ENCODE data around the gene PARD3B.
A peak's percentile ranks its signal among the peaks of the same experiment; 100 is the strongest.
"Not testable (repeated sequence)": the region's sequence is repeated elsewhere in the genome, so short reads cannot be mapped to it uniquely, and the experiment has no call there.

The PARD3B gene

DNA sequence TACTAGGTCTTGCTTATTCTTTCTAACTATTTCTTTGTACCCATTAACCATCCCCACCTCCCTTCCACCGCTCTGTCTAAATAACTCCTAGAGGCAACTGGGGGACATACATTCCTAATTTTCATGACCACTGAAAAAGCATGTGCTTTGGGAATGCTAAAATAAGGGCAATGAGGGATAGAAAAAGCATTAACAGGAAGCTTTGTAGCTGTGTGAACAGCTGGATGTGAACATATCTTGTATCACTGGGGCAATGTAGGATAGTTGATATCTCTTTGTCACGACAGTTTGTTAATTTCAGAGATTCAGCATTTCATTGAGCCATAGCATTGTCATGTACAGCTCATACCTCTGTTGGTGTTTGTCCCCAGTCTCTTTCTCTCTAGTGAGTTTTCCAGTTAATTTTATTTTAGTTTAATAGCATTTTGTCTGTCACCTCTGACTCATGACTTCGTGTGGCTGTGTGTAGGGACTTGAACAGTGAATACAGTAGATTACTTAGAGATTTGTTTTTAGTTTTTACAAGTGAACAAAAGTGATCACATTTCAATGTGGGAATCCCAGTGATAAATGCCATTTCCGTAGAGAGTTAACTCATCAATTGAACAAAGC, 906.7 kb downstream of the PARD3B start:
- no peak for DNase-seq

DNA sequence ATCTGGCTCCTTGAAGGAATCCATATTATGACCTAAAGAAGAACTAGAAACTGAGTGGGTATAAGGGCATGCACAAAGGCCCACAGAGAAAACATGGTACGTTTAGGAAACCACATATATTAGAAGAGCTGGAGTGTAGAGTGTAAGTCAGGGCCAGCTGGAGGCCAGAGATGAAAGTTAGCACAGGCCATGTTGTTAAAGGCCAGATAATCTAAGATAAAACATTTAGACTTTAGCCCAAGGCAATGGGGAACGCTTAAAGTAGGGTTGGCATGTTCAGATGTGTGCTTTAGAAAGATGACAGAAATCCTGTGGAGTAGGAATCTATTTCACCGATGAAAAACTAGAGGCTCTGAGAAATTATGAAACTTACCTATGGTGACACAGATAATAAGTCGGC, 907.9 kb downstream of the PARD3B start:
- DNase-seq, result no peak

DNA sequence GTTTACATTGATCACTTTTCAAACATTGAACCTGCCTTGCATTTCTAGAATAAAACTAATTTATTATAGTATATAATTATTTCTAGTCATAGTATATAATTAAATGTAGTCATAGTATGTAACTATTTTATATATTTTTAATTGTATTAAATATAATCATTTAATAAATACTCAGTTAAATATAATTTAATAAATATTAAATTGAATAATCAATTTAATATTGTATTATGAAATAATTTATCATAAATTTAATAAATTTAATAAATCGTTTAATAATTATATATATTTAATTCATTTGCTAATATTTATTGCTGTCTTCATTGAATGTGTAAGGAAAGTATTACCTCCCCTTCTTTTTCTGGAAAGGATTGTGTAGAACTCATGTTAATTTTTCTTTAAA, 911.4 kb downstream of the PARD3B start:
- no peak for DNase-seq

DNA sequence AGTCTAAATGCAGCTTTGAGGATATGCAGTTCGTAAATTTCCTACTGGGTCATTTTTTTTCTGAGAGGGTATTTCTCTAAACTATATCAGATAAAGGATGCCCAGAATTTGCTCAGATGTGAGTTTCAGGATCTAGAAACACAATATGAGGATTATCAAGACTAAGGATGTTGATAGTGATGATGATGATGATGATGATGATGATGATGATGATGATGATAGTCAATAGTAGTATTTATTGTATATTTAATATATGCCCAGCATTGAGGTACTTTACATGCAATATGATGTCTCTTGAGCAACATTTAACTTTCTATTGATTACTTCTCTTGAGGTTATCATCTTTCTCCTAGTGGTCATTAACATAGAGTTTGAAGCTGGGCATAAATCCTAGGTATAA, 914.9 kb downstream of the PARD3B start:
- DNase-seq, result no peak

DNA sequence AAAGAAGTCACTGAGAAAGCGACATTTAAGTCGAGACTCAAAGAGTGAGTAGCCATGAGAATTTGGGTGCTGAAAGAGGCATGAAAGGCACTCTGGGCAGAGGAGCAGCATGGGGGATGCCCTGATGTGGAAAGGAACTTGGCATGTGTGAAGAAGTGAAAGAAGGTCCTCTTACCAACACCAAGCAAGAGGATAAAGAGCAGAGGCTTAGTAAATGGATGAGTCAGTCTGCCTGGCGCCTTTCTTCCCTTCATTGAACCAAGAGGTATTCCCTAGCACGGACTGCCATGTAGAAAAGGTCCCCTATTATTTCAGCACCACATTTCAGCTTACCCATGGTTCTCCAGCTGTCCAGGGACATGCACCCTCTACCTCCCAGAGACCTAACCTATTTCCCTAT, 915.9 kb downstream of the PARD3B start:
- DNase-seq, result peak; percentile 17

DNA sequence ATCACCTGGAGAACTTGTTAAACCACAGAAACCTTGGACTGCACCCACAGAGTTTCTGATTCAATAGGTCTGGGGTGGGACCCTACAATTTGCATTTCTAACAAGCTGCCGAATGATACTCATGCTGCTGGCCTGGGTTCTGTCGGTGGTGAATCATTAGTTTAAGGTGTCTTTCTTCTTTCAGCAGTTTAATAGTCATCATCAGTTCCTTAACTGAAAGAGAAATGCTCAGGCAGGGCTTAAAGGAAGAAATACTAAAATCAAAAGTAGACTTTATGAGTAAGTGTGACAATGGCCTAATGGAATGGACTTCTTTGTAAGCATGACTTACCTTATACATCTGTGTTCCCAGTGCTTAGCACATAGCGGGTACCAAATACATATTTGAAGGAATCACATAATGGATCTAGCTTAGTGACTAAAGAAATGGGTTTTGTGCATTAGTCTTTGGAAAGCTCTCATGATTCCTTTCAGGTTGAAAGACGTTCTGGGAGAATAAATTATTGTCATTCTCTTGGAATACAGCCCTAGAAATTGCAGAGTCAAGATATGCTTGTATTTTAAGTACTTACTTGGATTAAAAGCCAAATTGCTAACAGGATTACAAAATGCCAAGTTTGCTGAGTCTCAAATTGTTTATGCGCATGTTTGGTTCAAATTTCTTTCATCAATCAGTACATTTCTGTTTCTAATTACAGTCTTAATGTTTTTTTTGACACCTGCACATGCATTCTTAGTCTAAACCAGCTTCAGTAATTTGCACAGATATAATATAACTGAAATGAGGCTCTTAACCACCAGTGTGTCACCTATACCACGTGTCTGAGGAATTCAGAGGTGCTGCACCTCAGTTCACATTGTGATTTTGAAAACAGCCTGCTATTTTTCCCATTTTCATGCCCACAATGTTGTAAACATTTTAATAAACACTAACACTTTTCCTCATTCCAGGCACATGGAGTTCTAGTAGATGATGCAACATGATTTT, 916.7 kb downstream of the PARD3B start:
- DNase-seq, result peak; percentile 70

DNA sequence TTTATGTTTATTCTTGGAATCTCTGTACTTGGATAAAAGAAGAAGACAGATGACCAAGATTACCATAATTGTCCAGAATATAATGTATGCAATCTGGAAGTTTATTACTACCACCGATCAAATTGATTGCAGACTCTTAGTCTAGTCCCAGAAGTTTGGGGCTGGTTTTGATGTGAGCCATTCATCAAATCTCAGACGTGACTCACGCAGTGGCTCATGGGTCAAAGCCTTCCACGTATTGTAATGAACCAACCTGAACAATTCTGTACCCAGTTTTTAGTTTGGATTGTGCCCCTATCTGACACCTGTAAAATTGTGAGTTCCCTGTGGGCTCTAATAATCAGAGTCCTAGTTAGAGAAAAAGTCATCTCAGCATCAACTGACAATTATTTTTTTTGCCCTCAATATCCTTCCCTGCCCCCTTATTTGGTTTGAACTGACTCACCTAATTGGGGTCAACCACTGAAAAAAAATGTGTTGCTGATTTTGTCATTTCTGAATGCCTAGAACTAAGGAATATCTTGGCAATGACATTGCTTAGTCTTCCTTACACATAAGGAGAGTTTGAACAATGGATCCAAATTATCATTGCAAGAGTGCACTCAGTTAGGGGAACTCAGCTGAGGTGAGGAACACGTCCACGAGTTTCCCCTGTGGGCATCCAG, 917.5 kb downstream of the PARD3B start:
- DNase-seq, result peak; percentile 20

DNA sequence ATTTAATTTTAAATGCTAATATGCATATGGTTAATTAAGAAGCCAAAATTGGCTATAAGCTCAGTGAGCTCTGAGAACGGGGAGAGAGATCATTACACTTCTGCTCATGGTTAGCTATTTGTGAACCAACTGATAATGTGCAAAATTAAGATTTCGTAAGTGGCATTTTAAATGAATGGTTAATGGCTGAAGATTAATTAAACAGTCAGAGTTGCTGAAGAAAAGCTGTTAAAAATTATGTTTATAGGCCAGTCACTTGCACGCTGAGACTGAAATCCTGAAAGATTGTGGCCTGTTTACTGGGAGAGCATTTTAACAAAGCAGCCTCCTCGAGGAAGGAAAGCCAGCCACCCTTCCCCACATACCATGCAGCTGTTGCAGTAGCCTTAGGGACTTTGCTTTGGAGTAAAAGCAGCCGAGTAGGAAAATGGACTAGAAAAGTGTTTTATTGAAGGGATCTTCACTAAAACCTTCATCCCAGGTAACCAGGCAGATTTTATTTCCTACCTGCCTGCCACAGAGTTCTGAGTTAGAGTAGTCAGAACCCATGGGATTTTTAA, 918.3 kb downstream of the PARD3B start:
- no peak for DNase-seq

DNA sequence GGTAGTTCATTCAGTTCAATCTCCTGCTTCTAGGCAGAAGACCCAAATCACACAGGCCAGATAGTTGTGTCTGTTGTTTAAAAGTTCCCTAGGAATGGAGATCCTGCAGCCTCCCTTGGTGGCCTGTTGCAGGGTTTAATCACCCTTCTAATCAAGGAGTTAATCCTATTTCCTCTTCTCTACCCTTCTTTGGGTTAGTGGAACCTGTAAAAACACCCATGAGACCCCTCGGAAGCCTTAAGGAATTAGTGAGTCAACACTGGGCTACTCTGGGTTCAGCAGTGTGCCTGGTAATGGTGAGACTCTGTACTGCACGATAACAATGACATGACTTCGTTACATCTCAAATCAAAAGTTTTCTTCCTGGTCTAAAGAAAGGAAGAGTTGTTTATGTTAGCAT, 919.4 kb downstream of the PARD3B start:
- no peak for DNase-seq

DNA sequence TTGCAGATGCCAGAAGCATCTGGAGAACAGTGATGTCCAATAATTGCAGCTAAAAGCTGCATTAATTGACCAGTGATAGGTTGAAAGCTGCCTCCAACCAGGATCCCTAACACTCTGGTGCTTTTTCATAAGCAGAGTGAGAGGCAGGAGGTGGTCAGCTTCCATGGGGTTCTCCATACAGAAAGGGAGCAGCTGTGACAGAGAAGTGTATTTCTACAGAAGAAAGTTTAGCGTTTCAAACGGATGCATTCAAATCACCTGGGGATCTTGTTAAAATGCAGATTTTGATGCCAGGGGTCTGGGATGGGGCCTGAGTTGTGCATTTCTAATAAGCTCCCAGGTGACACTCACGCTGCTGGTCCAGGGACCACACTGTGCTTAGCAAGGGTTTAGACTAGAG, 920.5 kb downstream of the PARD3B start:
- no peak for DNase-seq

DNA sequence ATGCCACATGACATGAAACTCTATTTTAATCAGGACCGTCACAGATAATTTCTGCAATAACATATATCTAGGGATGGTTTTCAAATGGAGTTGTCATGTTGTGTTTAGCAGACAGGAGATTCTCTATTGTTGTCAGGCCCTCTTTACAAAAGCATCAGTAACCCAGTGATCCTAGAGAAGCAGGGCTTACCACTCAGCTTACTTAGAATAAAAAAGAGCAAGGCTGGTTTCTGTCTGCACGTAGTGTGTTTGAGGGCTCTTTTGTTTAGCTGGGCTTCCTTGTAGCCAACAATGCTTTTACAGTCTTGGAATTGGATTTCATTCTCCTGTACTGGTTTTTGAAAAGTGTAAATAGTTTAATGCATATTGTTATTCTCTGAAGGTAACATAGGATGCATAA, 926.5 kb downstream of the PARD3B start:
- DNase-seq, result no peak

DNA sequence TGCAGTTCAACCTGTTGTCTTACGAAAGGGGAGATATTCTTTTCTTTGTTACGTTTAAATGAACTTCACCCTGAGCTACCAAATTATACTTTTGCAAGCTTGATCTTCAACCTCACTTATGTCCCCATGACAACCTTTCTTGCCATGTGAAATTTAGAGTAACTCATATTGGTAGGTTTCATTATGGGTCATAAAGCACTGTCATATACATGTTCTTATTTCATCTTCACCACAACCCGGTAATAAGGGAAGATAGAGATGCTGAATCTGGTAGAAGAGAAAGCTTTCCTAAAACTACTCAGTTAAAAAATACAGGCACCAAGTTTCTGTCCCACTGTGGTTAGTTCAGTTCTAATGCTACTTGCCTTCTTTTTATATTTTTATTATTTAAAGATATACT, 928.5 kb downstream of the PARD3B start:
- peak; percentile 71 for DNase-seq

DNA sequence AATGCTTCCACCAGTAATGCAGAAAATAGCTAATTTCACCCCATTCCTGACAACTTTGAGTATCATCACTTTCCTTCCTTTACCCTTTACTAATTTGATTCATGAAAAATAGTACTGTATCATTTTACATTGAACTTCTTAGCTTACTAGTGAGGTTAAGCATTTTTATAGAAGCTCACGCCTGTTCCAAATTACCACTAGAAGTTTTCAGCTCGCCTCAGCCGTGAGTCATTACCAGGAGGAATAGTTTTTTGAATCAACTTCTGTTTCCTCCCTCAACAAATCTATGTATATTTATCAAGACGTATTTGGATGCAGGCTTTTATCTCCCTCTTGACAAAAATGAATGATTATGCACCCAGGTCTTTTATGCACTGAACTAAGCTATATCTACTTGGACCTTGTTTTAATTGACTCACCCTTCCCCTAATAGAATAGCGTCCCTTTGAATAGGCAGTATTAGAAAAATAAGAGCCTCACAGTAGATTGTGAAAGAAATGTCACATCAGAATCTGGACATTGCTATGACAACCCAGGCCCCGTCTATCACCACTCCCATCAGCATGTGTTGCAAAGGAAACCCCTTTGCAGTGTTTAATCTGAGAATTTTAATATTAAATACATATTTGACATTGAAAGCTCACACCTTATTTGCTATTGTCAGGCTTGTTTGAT, 929.6 kb downstream of the PARD3B start:
- DNase-seq, result peak; percentile 44

DNA sequence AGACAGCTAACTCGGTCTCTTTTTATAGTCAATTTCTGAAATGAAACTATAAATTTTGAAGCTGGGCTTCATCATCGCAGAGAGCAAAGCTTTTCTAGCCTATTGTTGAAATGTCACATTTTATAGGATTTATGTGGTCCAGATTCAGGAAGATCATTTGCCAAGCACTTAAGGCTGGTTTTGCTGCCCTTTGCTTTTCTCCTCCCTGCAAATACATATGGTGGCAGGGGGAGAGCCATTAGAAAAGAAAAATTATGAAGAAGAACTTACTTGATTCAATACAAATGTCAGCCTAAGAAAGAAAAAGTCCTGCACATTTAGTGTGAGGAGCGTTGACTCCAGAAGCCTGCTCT, 930.1 kb downstream of the PARD3B start:
- no peak for DNase-seq

DNA sequence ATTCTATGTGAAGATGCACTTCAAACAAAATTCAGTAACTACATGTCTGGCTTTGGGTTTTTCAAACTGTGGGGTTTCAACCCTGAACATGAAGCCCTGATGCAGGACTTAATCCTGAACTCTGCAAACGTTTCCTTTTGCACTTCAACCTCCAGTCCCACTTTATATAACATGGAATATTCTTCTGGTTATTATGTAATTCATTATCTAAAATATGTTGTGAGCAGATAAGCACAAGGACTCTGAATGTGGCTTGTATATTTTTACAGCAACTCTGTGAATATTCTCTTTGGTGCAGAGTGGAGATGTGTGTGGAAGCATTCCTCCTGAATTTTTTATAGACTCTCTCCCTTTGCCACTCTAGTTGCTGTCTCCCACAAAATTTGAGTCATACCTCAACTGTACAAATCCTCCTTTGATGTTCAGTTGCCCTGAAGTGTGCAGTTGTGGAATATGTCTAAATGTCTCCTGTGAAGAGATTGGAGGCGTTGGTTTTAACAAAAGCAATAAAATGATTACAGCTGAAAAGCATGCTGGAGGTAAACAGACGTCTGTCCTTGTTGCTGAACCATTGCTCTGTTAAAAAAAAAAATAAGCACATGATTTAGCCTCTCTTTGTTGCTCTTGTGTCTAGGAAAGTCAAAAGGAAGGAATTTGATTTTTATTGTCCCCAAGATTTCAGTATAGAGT, 931.9 kb downstream of the PARD3B start:
- no peak for DNase-seq

DNA sequence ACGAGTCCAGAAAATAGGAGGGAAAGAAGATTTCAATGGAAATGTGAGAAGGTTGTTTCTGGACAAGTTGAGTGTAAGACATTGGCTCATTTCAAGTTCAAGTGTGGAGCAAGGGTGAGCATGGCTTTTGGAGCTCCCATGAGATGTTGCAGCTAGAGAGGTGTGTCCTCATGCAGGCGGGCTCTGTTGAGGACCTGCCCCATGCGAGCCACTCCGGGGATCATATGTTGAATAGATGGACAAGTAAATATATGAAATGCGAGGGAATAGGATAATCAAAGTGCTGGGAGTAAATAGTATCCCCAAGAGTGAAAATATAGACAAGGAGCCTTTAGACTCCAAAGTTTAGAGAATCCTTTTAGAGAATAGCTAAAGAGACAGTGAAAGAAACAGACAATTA, 936.6 kb downstream of the PARD3B start:
- DNase-seq, result no peak

DNA sequence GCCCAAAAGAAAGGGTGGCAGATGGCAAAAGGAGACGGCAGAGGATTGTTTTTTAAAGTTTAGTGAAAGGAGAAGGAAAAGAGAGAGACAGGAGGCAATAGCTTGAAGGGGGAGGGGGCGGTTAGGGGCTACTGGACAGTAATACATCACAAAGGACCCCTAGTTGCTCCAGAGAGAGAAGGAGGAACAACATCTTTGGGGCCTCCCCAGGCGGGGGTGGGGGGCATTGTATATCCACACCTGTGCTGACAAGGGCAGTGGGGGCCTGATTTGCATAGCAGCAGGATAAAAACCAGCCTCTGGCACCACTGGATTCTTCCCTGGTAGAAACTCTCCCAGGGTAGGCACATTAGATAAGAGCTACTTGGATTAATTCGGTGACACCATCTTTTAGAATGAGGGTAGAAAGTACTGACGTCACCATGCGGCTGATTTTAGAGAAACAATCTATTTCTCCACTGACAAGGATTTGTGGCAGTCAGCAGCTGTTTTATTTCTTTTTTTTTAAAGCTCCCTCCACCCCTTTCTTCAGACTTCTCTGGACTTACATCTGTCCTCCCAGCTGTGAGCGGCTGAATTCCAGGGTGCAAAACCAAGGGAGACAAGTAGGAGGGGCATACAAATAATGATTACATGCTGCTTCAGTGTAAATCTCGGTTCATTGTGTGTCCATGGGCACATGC, 937.3 kb downstream of the PARD3B start:
- DNase-seq, result no peak

DNA sequence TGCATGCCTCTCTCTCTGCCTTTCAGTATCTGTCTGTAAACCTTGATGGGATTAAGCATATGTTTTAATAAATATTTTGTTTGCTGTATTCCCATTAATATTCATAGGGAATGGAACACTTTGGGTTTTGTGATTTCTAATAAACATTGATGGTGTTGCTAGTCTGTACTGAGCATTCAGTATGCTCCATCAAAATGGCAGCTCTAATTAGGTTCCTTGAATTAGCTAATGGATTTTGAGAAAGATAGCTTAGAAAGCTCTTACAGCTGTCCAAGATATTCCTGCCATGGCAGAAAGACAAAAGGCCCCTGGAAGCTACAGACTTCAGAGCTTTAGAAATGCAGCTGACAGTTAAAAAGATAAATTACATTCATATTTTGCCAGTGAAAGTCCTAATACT, 937.8 kb downstream of the PARD3B start:
- DNase-seq, result no peak

DNA sequence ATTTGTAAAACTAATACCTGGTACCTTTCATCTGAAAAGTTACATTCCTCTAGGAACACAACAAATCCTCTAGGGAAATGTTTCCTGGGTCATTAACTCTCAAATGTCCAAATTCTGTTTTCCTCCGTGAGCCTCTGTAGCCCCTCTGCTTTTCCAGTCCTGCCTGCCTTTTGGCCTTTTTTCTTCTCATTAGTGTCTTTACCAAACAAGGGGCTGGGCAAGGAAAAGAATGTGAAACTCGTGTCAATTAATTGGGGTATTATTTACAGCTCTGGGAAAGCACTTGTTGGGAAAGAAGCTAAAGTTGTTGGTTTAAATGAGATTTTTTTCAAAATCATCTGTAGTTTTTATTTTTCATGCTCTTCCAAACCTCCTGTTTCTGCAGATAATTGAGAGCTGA, 938.9 kb downstream of the PARD3B start:
- DNase-seq, result no peak

DNA sequence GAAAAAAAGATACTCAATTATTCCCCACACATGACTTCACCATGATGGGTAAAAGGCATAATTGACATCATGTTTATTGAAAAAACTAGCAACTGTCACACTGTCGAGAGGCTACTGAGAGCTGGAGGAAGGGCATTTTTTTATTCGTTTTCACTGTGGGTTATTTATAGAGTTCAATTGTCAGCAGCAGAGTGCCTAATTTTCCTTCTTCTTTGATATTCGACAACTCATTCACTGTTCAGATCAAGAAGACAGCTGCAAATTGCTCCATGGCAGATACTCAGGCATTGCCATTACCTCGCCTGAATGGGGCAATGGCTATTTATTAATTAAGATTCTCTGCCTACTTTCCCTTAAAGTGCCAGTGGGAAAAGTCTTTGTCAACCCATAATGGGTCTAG, 939.5 kb downstream of the PARD3B start:
- no peak for DNase-seq

DNA sequence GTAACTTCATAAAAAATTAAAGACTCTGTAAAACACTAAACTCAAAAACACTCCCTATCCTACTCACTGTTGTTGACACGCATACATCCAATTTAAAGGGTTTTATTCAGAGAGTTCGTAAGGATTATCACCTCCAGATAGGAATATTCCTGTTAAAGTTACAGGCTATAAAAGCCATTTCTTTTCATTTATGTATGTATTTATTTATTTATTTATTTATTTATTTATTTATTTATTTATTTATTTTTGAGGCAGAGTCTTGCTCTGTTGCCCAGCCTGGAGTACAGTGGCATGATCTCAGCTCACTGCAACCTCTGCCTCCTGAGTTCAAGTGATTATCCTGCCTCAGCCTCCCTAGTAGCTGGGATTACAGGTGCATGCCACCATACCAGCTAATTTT, 948.3 kb downstream of the PARD3B start:
- DNase-seq, result not testable (repeated sequence)

Data from activated CD4-positive, alpha-beta T cell treated with anti-CD3 and anti-CD28 coated beads, Interleukin-2, amount 50 U/mL, for 16 hours (primary cell).